ENCODE results near the gene KIRREL1.

Gene KIRREL1

DNA sequence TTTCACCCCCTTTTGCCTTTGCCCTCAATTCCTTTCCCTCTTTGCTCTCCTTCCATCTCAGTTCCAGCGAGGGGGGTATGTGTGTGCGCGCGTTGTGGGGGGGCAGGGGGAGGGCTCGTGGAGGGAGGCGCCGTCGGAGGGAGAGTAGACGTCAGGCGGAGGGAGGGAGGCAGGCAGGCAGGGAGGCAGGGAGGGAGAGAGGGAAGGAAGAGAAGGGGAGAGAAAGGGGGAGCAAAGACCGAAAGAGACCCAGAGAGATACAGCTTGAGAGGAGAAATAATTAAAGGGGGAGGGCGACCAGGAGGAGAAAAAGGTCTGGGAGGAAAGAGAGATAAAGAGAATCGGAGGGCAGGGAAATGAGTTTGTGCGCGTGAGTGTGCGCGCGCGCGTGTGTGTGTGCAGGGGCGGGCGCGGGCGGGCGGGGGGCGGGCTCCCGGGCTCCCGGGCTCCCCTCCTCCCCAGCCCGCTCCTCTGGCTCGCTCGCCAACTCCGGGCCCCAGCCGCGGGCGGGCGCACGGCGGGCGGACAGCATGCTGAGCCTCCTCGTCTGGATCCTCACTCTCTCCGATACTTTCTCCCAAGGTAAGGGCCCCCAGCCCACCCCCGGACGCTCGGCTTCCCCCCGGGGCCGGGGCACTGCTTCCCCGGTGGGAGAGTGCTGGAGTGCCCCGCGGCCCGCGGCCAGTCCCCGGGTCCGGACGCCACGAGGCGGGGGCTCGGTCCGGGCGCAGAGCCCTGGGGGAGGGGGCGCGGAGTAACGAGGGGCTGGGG is at the start of gene KIRREL1:
KIRREL1 (plus strand) TSS at position 499 of the 771 bp plus-strand sequence; CDS start at position 531, 32 bp downstream.
- FAIRE-seq (peak; percentile 27), DNase-seq (ENCODE audit: low spot score) (peak; percentile 82)

DNA sequence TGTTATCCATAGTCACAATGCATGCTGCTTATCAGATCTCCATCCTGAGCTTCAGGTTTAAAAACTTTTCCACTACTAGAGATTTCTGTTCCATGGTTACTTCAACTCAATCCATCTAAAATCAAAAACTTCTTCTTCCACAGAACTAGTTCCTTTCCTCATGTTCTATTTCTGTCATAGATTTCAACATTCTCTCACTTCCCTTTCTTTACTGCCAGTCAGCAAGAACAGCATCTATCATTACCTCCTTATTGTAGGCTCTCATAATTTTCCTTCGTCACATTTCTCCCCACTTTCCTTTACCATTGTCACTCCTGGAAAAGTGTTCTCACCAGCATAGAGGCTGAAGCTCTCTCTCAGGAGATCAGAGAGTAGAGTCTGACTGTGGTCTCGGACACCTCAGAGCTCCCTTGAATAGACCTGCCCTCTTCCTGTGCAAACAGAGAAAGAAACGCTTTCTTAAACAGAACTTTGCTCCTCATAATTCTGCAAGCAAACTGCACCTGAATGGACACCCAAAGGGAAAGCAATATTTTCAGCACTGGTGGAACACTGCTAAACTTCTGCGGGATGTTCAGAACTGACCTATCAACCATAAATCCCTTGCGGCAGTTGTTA is 48.7 kb upstream of the KIRREL1 start:
- DNase-seq (ENCODE audit: low spot score) = no peak
- no peak for FAIRE-seq

GRCh38 chr1:157948312-157949073 is 45.0 kb upstream of the KIRREL1 start:
- DNase-seq (ENCODE audit: low spot score) = no peak
- FAIRE-seq = no peak

- no peak for FAIRE-seq
- DNase-seq (ENCODE audit: low spot score) = no peak
Measured at GRCh38 chr1:157949074-157949354, 44.4 kb upstream of the KIRREL1 start.

GRCh38 chr1:157951230-157951629 is 42.2 kb upstream of the KIRREL1 start:
- DNase-seq (ENCODE audit: low spot score) (no peak), FAIRE-seq (no peak)

DNA sequence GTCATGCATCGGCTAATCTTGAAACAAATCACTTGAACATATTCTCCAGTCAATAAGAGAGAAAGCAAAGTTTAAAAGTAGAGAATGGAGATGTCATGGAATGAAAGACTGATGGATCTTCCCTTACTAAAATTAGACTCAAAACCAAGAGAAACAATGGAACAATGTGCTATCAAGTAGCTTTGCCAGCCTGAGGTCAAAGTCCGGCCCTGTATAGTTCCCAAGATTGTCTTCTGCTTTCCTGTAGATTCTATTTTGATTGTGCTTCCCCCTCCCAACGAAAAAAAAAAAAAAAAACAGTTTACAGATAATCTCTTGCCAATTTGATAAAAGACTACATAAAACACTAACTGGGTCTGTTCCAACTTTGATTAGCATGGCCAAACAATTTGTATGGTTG is 40.8 kb upstream of the KIRREL1 start:
- DNase-seq (ENCODE audit: low spot score) (no peak), FAIRE-seq (no peak)

DNA sequence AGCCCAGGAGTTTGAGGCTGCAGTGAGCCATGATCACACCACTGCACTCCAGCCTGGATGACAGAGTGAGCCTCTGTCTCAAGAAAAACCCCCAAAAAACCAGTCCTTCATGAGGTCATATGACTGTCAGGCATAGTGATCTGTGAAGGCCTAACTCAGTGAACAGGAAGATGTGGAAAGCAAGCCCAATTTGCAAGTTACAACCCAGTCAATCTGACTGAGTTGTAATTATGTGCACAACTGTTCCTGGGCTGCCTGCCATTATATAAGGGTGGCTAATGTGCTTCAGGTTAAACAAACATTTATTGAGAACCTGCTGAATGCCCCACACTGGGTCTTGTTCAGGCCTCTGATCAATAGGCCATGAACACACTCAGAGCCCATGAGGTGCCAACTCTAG is 38.2 kb upstream of the KIRREL1 start:
- no peak for DNase-seq (ENCODE audit: low spot score)
- FAIRE-seq = no peak

DNA sequence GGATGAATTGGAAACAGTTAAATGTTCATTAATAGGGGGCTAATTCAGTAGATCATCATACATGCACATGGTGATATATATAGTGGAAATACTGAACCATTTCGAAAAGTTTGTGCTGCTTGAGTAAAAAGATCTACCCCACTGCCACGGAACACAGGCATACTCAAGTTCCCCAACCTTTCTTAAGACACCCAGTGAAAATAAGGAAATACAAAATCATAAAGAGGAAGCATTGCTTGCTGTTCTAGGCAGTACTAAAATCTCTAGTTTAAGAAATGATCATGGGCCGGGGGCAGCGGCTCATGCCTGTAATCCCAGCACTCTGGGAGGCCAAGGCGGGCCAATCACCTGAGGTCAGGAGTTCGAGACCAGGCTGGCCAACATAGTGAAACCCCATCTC is 37.6 kb upstream of the KIRREL1 start:
- FAIRE-seq = no peak
- no peak for DNase-seq (ENCODE audit: low spot score)

DNA sequence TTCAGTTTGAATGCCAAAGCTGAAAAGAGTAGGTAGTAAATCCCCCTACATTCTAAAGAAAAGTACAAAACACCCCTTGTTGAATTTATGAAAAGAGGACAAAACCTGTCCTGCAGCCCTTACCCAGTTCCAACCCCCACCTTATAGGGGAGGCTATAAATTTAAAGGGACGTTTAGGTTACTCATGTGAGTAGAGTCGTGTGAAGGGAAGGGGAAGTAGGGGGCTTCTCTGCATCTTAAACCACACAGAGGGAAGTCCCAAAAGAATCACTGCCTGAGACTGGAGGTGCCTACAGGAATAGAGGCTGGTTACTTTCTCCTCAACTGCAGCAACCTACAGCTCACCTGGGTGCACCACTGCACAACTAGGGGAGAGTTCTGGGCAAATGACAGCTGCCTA is 36.7 kb upstream of the KIRREL1 start:
- no peak for FAIRE-seq
- DNase-seq (ENCODE audit: low spot score) = no peak

- no peak for FAIRE-seq
- DNase-seq (ENCODE audit: low spot score) = no peak
Measured at GRCh38 chr1:157958263-157958662, 35.2 kb upstream of the KIRREL1 start.

DNA sequence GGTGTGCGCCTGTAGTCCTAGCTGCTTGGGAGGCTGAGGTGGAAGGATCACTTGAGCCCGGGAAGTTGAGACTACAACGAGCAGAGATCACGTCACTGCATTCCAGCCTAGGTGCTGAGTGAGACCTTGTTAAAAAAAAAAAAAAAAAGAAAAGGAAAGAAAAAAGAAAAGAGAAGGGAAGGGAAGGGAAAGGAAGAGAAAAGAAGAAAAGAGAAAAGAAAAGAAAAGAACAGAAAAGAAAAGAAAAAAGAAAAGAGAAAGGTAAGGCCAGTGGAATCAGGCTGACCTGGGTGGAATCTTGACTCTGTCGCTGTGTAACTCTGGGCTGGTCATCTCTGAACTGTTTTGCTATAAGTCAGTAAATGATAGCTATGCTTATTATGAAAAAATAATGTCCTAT is 33.7 kb upstream of the KIRREL1 start:
- FAIRE-seq (no peak), DNase-seq (ENCODE audit: low spot score) (no peak)

DNA sequence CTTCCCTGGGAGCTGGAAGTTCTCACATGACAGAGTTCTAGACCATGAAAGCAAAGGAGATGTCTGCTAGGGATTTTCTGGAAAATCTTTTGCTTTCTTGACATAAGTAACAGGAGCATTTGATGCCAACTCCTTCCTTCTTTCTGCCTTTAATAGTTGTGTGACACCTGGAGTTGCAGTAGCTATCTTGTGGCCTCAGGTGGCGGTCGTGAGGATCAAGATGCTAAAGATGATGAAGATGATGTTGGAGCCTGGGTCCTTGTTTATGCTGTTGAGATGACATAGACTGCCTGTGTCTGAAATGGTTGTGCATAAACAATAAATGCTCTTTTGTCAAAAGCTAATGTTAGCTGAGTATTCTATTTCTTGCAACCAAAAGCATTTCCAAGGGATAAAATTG is 32.7 kb upstream of the KIRREL1 start:
- no peak for DNase-seq (ENCODE audit: low spot score)
- FAIRE-seq = no peak

DNA sequence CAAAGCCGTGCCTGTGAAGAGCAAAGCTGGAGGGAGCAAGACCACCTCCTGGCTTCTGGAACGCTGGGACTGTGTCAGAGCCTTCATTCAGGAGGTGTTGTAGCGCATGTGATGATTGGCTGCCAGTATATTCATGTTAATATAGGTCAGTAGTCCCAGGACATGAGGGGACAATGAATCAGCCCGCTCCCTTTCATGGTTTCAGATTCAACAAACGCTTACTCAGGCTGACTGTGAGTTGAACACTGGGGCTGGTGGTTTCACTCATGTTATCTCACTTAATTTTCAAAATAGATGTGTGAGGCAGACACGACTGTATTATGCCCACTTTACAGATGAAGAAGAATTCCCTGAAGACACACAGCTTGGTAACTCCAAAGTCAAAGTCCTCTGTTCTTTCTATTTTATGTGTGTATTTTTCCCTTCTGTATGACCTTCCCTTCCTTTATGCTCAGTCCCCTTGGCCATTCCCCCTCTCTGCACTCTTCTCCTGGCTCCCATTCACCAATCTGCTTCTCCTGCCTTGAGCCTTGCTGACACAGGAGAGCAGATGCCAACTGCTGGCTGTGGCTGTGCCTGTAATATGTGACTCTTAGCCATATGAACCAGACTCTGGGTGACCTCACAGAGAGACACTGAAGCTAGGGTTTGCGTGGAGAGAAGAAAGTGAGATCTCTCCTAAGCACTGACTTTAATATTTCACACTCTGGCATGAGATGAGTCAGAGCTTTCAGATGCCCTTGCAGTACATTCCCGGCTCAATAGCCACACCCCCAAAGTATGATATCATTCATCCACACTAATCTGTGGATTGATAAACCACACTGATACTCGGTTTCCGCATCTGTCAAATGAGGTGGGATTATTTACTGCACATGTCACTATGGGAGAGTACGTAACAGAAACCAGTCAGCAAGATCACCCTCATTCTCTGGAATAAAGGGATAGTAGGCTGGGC is 31.4 kb upstream of the KIRREL1 start:
- DNase-seq (ENCODE audit: low spot score) (peak; percentile 72), FAIRE-seq (no peak)

GRCh38 chr1:157963713-157964112 is 29.7 kb upstream of the KIRREL1 start:
- FAIRE-seq = no peak
- peak; percentile 78 for DNase-seq (ENCODE audit: low spot score)

GRCh38 chr1:157965584-157965983 is 27.9 kb upstream of the KIRREL1 start:
- DNase-seq (ENCODE audit: low spot score) (no peak), FAIRE-seq (no peak)

DNA sequence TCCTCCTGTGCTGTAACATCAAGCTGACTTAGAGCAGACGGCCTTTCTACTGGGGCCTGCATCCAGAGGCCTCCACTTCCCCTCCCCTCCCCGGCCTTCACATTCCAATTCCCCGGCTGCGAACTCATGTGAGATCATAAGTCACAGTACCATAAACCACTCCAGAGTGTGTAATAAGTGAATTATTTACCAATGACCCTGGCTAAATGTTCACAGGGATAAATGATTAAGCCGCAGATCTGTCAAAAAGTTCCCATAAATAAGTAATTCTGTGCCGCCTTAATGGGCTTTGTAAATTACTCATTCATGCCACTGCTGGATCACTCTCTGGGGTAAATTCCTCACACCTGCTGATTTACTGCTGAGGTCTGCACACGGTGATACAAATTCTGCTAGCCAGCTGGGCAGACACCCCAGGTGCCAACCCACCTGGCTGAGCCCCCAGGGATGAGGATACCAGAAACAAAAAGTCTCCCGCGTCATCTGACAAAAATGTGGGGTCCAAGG is 27.4 kb upstream of the KIRREL1 start:
- FAIRE-seq (peak; percentile 83), DNase-seq (ENCODE audit: low spot score) (peak; percentile 42)

GRCh38 chr1:157967205-157967604 is 26.2 kb upstream of the KIRREL1 start:
- FAIRE-seq (no peak), DNase-seq (ENCODE audit: low spot score) (no peak)

GRCh38 chr1:157968508-157968907 is 24.9 kb upstream of the KIRREL1 start:
- no peak for FAIRE-seq
- peak; percentile 72 for DNase-seq (ENCODE audit: low spot score)

- FAIRE-seq (no peak), DNase-seq (ENCODE audit: low spot score) (no peak)
Measured at GRCh38 chr1:157968946-157969345, 24.5 kb upstream of the KIRREL1 start.

GRCh38 chr1:157969697-157970485 is 23.6 kb upstream of the KIRREL1 start:
- FAIRE-seq (peak; percentile 52), DNase-seq (ENCODE audit: low spot score) (peak; percentile 73)
